HK-2 (cell line): ENCODE data around the gene ZBTB5.
A peak's percentile ranks its signal among the peaks of the same experiment; 100 is the strongest.
"Not testable (repeated sequence)": the region's sequence is repeated elsewhere in the genome, so short reads cannot be mapped to it uniquely, and the experiment has no call there.

Experiments used
- DNase-seq: peaks from one replicate; pipeline ENCODE4 v3.0.0-alpha.2; 2018; ENCODE audit not compliant: unreplicated experiment

The ZBTB5 gene

GRCh38 chr9:37465249-37466036 lies at the start of gene ZBTB5:
Gene ZBTB5 (minus strand): TSS chr9:37465450. CDS start chr9:37442551, 22,899 bp downstream.
- peak; percentile 96 for DNase-seq

GRCh38 chr9:37514999-37515398 lies 49.7 kb upstream of the ZBTB5 start:
- DNase-seq, result no peak

- not testable (repeated sequence) for DNase-seq
Measured at GRCh38 chr9:37514415-37514814, 49.2 kb upstream of the ZBTB5 start.

GRCh38 chr9:37512437-37512836 lies 47.2 kb upstream of the ZBTB5 start:
- DNase-seq, result no peak

- peak; percentile 18 for DNase-seq
Measured at GRCh38 chr9:37511016-37512010, 46.1 kb upstream of the ZBTB5 start.

GRCh38 chr9:37510053-37510452 lies 44.8 kb upstream of the ZBTB5 start:
- DNase-seq, result not testable (repeated sequence)

GRCh38 chr9:37509536-37509935 lies 44.3 kb upstream of the ZBTB5 start:
- DNase-seq, result no peak

- no peak for DNase-seq
Measured at GRCh38 chr9:37508834-37509206, 43.6 kb upstream of the ZBTB5 start.

GRCh38 chr9:37508135-37508833 lies 43.0 kb upstream of the ZBTB5 start:
- no peak for DNase-seq

- no peak for DNase-seq
Measured at GRCh38 chr9:37507566-37508134, 42.4 kb upstream of the ZBTB5 start.

- no peak for DNase-seq
Measured at GRCh38 chr9:37504605-37505004, 39.4 kb upstream of the ZBTB5 start.

GRCh38 chr9:37503736-37504135 lies 38.5 kb upstream of the ZBTB5 start:
- DNase-seq, result no peak

GRCh38 chr9:37501957-37502596 lies 36.8 kb upstream of the ZBTB5 start:
- DNase-seq, result no peak

GRCh38 chr9:37499297-37499696 lies 34.0 kb upstream of the ZBTB5 start:
- no peak for DNase-seq

GRCh38 chr9:37498457-37498856 lies 33.2 kb upstream of the ZBTB5 start:
- no peak for DNase-seq

GRCh38 chr9:37497320-37497719 lies 32.1 kb upstream of the ZBTB5 start:
- DNase-seq, result no peak

- no peak for DNase-seq
Measured at GRCh38 chr9:37496020-37496419, 30.8 kb upstream of the ZBTB5 start.

- no peak for DNase-seq
Measured at GRCh38 chr9:37495571-37495970, 30.3 kb upstream of the ZBTB5 start.

GRCh38 chr9:37491939-37492338 lies 26.7 kb upstream of the ZBTB5 start:
- DNase-seq, result no peak

- DNase-seq, result no peak
Measured at GRCh38 chr9:37486616-37487548, 21.6 kb upstream of the ZBTB5 start.
